Hypothalamus (tissue), 51 donors: Measurements from ENCODE around the gene DKC1.

Experiments
- DNase-seq, 51 donors: peaks; one replicate each; lab custom pipeline; 2025; lab: John Stamatoyannopoulos, UW

Gene DKC1

DNA sequence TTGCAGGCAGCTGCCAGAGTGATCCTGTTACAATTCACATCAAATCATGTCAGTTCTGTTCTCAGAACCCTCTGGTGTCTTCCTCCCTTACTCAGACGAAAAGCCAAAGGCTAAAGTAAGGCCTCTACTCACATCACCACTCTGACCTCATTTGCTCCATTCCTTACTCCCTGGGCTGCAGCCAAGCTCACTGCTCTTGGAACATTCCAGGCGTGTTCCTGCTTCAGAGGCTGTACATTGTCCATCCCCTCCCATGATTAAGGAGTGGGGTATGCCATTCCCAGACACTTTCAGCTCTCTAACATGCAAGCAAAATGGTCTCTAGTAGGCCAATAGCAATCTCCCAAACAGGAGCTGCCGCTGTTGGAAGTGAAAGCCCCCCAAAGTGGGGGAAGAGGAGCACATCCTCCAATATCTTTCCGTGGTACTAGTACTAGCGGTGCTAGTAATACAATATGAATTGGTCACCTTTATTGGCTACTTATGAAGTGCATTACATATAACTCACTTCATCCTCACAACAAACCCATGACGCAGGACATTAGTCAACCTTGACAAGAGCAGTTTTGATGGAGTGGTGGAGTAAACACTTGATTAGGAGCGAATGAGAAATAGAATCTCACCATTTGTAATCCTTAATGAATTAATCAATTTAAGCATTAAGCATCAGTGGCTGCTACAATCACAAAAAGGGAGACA is 26.8 kb upstream of the DKC1 start:
- DNase-seq, result no peak

DNA sequence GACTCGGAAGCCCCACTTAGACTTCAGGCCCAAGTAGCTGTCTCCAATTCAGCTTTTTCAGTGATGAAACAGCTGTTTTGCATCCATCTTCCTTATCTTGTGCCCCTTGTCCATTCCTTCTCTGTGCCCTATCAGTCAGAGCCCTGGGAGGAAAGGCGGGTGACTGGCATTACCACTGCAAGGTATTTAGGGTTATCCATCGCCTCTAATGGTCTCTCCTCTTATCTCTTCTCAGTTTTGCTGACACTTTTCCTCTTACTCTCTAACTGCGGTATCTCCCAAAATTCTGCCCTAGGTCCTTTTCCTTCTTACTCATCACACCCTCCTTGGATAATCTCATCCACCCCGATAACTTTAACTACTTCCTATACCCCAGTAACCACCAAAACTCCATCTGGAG is 25.5 kb upstream of the DKC1 start:
- DNase-seq, result no peak

DNA sequence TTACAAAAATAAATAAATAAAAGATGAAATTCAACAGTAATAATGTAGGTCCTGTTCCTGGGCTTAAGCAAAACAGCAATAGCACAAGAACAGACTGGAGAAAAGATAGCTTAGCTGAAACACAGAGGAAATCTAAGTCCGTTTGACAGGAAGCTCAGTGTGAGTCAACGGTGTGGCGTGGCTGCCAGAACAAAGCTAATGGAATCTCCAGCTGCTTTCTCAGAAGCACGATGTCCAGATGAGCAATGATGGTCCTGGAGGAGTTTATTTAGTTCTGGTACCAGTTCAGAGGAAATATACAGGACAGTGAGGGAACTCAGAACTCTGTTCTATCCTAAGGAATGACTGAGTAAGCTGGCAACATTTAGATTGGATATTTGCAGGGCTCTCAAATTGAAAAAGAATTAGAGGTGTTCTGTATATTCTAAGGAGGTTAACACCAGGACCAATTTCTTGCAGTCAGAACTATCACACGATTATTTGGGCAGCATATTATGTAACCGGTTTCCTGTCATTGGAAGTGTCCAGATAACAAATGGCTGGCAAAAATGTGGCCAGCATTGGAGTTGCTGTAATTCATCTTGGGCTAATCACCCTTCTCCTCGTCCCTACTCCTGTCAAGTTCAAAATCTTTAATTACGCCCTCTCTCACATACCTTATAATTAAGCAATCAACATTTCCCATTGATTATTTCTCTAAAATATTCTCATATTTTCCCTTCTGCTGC is 24.5 kb upstream of the DKC1 start:
- no peak for DNase-seq

GRCh38 chrX:154739952-154740465 is 22.7 kb upstream of the DKC1 start:
- DNase-seq, result no peak

DNA sequence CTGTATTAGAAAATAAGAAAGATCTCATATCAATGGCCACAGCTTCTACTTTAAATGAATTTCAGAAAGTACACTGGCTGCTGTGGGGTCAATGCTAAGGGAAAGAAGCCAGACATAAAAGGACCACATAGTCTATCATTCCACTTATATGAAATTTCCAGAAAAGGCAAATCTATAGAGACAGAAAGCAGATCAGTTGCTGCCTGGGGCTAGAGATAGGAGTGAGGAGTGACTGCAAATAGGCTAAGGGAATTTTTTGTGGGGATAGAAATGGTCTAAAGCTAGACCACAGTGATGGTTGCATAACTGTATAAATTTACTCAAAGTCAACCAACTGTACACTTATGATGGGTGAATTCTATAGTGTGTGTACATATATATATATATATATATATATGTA is 20.1 kb upstream of the DKC1 start:
- DNase-seq, result no peak

DNA sequence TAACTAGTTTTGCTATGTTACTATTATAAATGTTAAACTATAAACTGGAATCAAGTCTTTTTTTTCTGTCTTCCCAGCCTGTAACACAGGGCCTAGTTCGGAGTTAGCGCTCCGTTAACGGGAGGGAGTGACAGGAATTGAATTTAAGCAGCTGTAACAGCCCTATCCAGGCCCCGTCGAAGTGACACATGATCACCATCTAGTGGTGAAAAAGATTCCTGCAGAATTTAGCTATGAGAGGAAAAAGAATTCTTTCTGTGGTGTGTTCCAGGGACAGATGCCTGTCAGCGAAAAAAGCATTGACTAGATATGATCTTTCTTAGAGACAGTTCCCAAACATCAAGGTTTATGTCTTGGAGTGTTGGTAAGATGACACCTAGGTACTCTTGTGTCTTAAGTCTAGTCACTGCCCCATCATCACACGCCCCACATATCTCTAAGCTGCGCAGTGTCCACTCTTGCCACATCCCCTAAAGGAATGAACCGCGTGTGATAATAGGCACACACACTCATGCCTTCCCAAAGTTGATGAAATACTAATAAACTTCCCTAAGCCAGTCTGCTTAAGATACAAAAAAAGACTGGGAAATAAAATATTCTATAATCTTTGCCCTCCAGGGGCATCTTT is 13.8 kb upstream of the DKC1 start:
- DNase-seq, result peak in 16 of 51 donors; percentile 1 to 51 (median 14)

- no peak for DNase-seq
Measured at GRCh38 chrX:154749856-154750255, 12.8 kb upstream of the DKC1 start.

DNA sequence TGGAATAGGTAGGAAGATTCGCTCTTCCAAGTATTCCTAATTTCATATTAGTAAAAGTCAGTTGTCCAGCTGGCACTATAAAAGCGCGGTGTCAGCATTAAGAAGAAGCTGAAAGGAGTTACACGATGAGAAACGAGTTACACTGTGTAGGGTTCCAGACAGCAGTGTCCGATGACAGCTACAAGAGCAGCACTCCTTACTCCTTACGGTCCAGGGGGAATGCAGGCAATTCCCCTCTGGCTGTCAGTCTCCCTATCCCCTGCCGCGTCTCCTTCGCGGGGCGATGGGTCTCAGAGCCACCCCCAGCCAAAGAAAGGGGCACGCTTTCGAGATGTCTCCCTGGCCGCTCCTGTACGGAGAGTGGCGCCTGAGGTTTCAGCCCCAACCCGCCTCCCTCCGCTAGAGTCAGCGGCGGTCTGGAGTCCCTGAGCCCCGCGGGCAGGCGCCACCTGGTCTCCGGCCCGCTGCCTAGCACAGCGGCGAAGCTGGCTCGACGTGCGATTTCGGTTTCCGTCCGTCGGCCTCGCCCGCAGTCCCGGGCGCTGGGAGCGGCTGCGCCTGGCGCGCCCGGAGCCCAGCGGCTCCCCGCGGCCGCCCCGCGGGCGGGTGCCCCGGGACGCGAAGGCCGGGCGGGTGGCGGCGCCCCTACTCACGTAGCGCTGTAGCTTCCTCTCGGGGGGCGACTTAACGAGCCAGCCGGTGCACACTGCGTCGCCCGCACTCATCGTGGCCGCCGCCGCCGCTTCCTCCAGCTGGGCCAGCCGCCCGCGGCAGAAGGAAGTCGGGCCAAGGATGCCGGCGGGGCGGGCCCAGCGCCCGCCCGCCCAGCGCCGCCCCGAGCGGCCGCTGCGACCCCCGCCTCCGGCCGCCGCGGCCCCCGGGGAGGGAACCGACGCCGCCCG is 12.1 kb upstream of the DKC1 start, which contains the start of gene GAB3:
Gene GAB3, minus strand, starts transcription at position 777 of the 902 bp plus-strand sequence. Its CDS starts 52 bp downstream, at position 725.
- DNase-seq, result peak in 4 of 51 donors; percentile 5 to 11 (median 8)

DNA sequence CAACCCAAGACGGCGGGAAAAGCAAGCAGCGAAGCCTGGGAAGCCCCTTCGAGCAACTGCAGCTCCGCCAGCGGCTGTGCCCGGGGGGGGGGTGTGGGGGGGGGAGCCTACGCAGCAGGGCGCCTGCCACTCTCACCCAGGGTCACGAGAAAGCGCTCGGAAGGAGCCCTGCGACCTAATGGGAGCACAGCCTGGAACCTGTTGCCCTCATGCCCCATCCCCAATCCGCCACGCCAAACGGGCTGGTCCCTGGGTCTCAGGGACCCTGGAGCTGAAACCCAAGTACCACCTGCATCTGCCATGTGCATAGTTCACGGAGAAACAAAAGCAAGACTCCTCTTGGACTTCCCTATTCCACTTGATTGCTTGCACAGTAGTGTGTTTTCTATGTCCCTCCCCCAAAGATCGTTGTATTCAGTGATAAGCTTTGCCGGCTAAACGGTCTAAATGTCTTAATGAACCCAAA is 11.4 kb upstream of the DKC1 start:
- DNase-seq, result no peak

DNA sequence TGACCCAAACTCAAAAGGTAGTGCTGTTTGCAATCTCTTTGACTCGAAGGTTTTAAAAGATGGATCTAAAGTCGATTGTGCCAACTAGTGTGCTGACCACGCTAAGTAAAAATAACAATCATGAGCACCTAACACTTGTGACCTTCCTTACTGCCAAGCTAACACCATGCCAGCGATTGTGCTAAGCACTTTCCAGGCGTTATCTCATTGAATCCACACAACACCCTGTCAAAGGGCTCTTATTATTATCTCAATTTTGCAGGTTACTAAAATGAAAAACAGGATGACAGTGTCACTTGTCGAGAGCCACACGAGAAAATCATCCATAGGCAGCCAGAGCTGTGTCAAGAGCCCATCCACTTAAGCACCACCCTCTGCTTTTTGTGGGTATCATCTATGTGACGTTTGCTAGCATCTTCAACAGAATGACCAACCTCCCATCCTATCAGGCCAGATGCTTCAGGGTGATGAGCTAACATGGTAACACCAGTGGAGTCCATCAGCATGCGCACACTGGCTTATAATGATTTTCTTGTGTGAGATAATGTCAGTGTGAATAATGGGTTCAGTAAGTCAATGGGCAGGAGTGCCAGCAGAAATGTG is 10.9 kb upstream of the DKC1 start:
- DNase-seq, result no peak

GRCh38 chrX:154758696-154759095 is 4.0 kb upstream of the DKC1 start:
- no peak for DNase-seq

DNA sequence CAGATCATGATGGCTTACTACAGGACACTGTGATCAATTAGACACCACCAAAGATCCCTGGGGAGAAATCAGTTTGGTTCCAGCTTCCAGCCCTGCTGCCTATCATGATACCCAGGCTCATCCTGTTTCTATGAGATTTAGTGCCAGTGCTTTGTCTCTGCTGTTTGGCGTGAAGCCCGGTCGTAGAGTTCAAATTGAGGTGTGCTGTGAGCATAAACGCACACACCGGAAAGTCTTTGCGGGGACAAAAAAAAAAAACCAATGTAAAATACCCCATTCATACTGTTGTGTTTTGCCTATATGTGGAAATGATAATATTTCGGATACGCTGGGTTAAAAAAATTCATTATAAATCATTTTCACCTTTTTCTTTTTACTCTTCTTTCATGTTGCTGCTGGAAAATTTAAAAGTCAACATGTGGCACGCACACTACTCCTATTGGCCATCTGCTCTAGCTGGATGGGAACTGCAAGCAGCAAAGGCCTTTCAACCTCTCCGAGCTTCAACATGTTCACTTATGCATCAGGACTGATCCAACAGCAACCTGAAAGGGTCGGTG is 607 bp upstream of the DKC1 start:
- no peak for DNase-seq

- DNase-seq, result no peak
Measured at GRCh38 chrX:154774622-154775021, 12.0 kb downstream of the DKC1 start.

DNA sequence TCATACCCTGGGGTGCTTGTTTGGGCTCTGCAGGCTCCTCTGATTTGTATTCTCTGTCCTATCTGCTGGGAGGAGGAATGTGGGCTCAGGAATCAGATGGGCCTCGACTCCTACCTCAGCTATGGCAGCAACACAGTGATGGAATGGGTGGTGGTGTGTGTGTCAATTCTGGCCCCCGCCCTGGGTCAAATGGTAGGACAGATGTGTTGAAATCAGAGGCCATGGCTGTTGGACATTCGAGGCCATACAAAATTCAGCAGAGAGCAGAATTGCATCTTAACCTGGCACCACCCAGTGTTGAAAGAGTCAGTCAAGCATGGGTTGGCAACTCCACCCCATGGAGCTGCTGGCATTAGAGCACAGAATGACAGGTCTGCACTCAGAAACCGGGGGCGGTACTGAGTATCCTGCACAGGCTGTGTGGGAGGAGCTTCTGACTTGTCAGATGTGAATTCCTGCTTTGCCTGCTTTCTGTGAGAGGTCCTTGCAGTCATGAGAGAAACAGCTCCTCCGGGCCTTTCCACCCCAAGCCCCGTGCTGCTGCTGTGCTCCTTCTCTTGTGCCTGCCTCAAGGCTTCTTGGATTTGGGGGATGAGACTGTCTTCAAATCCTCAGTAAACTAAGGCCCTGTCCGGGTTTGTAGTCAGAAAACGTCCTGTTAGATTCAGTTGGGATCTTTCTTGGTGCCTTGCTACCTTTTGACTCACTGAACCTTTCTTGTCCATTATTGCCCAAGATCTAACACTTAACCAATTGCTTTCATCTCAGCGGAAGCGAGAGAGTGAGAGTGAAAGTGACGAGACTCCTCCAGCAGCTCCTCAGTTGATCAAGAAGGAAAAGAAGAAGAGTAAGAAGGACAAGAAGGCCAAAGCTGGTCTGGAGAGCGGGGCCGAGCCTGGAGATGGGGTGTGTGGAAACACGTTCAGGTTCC is 13.0 kb downstream of the DKC1 start:
- peak in 4 of 51 donors; percentile 1 to 29 (median 17) for DNase-seq

- DNase-seq, result no peak
Measured at GRCh38 chrX:154776753-154777152, 14.1 kb downstream of the DKC1 start.

GRCh38 chrX:154779261-154779660 is 16.6 kb downstream of the DKC1 start:
- no peak for DNase-seq

DNA sequence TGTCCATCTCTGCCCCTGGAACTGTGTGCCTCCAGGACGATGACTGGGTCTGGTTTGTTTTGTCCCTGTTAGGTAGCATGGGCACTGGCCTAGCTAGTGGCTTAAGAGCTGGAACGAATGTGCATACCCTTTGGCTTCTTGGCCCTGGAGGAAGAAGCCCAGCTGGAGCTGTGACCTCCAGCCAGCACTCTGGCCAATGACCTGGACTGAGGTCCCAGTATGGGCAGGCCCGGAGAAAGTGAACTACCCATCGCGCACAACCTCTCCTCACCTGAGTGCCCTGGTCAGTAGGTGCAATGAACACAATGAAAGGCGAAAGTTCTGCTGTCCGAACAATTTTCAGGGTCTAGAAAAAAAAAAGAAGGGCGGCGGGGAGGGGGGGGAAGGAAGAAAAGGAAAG is 18.3 kb downstream of the DKC1 start:
- no peak for DNase-seq
